HG02870 (cell line): ENCODE data around the gene COIL.

Experiments used
- ATAC-seq: cut with Tn5 transposase; IDR thresholded peaks from one replicate; pipeline ENCODE4 v1.9.1; 2021; ENCODE audit warnings: mild to moderate bottlenecking, moderate library complexity; ENCODE audit not compliant: unreplicated experiment

COIL gene

DNA sequence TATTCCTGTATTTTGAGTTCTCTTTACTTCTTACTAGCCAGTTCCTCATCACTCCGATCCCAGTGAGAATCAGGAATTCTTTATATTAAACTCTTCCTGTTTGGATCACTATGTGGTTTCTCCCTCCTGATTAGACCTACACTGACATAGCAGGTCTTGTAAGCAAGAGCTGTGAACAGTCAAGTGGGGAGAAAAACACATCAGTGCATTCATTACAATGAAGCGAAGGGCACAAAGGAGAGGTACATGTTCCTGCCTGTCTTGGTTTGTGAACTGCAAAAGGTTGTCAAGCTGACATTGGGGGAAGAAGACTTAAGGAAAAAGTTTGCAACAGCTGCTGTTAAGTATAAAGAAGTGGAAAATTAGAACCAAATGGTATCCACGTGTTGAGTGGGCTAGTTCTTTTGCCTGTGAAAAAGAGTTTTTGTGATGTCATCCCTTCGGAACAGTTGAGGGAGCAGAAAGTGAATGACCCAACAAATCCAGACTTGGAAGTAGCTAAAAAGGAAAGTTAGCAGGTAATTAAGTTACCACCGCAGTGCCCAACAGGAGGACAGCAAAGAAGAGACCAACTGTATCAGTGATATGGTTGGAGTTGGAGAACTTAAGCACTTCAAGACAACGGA lies 24.0 kb downstream of the COIL start:
- no peak for ATAC-seq

DNA sequence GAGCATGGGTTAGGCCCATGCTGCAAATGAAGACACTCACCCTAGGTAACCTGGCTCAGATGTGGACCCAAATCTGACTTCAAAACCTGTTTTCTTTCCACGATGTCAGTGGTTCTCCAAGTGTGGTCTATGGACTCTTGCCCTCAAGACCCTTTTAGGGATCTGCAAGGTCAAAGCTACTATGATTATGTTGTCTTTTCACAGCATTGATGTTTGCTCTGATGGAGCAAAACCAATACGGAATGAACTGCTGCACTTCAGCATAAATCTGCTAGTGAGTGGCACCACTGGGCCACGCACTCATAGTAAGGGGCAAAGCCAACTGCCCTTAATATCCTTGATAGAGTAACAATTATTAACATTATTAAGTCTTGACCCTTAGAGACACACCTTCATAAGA lies 25.4 kb downstream of the COIL start:
- no peak for ATAC-seq

DNA sequence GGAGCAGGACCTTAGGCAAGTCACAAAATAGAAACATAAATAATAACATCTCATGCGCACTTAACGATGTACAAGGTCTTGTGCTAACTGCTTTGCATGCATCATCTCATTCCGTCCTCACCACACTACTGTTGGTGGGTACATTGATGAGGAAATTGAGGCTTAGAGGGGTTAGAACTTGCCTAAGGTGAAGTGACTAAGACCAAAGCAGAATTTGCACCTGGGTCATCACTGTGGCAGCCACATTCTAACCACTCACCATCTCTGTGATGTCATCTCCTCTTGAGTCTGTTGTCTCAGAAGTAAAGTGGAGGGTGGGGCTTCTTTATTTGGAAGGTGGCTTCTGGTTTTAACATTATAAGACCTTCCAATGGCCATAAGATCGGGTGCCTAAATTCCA lies 26.6 kb downstream of the COIL start:
- no peak for ATAC-seq

DNA sequence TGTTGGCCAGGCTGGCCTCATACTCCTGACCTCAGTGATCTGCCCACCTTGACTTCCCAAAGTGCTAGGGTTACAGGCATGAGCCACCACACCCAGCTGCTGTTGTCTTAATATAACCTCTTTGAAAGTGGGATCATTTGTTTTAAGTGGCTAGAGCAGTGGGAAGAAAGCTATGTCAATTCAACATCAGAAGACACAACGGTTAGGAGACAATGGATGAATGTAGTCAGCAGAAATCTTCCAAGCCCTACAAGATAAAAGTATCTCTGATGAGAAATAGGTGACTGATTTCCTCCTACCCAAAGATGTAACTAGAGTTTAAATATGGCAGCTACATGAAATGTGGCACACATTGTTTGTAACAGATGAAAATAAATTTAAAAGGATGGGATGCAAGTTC lies 27.0 kb downstream of the COIL start:
- ATAC-seq, result no peak

DNA sequence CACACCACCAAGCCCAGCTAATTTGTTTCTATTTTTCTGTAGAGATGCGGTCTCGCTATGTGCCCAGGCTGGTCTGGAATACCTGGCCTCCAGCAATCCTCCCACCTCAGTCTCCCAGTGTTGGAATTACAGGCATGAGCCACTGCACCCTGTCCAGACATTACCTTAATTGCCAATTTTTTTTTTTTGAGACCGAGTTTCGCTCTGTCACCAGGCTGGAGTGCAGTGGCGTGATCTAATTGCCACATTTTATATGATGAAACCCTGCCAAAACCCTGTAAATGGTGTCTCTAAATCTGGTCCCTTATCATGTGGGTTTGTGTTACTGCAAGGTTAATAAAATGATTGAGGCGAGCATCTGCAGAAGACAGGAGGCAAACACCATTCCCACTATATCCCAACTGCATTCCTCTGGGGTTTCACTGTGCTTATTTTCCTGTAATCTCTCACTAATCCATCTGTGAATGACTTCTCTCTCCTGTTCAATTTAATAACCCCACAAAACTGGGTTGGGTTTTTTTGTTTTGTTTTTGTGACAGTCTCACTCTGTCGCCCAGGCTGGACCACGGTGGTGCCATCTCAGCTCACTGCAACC lies 27.6 kb downstream of the COIL start:
- no peak for ATAC-seq

DNA sequence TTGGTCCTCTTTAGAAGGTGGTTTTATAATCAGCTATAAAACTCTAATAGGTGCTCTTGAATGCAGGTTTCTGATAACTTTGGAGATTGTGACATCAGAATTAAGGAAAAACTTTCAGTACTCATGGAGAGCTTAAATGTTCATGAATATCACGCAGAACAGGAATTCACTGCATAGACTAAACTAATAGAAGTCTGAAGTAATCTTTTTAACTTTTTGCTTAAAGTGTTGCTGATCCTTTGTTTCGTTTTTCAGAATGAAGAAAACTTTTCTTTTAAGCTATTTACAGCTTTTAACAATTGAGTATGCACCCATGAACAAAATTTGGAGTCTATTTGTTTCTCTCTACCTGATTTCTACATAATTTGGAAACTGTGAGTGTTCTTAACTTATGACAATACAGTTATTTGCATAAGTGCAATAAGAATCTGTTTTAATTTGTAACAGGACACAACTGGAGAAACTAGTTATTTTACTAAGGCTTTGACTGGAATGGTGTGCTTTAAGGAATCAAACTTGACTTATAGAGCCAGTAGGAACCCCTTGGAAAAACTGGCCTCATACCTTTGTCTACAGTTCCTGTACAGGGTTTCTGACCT lies 30.0 kb downstream of the COIL start:
- no peak for ATAC-seq

DNA sequence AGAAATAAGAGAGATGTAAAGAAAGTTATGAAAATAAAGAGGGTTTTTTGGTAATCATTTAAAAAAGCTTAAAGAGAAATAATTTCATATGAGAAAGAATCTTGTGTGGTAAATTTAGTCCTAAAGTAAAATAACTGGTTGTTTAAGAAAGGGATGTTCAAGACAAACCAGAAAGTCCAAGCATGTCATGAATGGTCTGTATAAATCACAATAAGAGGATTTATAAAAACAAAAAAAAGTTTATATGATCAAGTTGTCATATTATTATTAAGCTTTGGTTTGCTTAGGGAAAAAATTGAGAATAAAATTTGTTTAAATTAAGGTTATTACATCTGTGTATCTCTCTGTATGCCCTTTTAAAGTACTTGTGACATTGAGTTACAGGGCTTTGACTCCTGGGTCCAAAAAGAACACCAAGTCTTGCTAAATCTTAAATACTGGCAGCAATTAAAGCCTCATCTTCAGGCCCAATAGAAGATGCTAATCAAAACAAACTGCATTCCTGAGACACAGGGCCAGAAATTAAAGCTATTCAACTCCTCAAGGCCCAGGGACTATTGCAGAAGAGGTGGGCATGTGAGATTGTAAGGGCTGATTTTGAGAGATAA lies 31.4 kb downstream of the COIL start:
- no peak for ATAC-seq

DNA sequence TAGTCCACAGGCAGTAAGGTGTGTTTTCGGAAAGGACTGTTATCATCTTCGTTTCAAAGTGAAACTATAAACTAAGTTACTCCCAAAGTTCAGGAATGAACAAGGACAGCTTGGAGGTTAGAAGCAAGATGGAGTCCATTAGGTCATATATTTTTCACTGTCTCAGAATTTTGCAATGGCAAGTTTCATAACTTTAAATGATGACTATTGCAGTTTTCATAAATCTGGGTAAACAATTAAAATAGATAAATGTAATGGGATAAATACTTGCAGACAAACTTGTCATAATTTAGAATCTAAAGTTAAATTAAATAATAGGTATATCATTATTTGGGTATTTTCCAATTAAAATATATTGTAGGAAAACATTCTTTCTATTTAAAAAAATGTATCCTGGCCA lies 32.3 kb downstream of the COIL start:
- no peak for ATAC-seq

DNA sequence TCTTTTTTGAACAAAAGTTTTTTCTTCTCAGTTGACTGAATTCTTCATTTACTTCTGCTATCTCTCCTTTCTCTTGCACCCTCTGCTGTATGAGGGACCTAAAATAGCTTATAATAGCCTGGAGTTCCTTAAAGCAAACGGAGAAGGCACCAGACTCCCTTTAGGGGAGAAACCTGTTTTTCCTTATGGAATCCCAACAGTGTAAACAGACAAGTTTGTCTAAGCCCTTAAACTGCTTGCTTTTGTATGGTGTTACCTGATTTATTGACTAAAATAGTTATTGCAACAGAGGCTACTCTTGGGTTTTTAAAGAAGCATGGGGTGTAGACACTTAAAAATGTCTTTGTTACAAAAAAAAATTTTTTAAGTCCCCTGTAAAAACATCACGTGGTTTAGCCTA lies 34.1 kb downstream of the COIL start:
- ATAC-seq, result no peak

DNA sequence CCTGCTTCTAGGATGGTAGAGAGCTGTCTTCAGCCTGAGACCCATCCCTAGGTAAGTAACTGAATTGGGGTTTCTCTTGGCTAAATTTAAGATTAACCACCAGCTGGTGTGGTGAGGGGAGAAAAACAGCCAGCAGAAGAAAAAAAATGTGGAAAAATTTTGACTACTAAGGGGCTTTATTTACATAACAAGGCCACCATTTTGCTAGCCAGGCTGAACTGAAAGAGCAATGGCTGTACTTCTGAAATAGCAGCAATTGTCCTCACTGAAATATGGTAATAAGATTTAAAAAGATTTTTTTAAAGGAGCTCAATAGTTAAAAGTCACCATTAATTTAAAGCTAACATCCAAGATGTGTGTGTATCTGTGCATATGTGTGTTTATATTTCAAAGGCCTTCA lies 34.6 kb downstream of the COIL start:
- ATAC-seq, result no peak

DNA sequence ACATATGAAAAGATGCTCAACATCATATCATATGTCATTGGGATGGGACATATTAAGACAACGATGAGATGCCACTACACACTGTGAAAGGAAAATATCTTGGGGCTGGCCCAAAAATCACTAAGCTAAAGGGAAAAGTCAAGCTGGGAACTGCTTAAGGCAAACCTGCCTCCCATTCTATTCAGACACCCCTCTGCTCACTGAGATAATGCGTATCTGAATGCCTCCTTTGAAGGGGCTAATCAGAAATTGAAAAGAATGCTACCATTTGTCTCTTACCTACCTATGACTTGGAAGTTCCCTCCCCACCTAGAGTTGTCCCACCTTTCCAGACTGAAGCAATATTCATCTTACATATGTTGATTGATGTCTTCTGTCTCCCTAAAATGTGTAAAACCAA lies 35.8 kb downstream of the COIL start:
- no peak for ATAC-seq

DNA sequence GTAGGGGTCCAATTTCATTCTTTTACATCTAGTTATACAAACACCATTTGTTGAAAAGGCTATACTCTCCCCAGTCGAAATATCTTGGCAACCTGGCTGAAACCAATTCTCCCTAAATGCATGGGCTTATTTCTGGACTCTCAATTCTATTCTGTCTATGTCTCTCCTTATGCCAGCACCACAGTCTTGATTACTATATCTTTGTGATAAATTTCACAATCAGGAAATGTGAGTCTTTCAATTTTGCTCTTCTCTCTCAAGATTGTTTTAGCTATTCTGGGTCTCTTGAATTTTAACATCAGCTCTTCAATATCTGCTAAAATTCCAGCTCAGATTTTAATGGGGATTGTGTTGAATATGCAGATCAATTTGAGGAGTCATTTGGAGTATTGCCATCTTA lies 41.1 kb downstream of the COIL start:
- ATAC-seq, result no peak

DNA sequence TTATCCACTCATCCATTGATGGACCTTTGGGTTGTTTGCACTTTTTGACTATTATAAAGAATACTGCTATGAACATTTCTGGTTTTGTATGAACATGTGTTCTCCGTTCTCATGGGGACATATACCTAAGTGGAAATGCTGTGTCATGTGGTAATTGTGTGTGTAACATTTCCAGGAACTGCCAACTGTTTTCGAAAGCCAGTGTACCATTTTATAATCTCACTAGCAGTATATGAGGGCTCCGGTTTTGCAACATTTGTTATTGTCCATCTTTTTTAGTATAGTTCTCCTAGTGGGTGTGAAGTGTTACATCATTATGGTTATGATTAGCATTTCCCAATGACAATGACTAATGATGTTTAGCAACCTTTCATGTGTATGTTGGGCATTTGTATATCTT lies 41.9 kb downstream of the COIL start:
- ATAC-seq, result no peak

DNA sequence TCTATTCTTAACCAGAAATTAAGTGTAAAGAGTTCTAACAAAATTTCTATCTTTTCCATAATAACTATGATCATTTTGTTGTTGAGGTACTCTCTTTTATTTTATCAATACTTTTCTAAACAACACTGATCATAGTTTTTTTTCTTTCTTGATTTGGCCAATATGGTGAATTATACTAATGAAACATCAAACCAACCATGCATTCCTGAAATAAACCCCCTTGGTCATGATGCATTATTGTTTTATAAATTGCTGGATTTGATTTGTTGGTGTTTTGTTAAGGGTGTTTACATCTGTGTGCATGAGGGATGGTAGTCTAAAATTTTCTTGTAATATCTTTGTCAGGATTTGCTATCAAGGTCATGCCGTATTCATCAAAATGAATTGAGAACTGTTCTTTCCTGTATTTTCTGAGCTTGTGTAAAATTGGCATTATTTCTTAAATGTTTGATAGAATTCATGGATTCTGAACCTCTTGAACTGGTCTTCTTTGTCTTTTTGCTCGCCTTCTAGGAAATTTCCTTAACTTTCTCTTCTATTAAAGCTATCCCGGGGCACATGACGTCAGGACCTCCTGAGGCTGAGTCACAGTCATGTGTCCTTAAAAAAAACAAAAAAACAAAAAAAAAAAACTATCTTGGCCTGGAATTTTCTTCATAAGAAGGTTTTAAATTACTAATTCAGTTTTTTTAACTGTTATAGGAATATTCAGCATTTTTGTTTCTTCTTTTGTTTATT lies 43.1 kb downstream of the COIL start:
- ATAC-seq, result no peak

DNA sequence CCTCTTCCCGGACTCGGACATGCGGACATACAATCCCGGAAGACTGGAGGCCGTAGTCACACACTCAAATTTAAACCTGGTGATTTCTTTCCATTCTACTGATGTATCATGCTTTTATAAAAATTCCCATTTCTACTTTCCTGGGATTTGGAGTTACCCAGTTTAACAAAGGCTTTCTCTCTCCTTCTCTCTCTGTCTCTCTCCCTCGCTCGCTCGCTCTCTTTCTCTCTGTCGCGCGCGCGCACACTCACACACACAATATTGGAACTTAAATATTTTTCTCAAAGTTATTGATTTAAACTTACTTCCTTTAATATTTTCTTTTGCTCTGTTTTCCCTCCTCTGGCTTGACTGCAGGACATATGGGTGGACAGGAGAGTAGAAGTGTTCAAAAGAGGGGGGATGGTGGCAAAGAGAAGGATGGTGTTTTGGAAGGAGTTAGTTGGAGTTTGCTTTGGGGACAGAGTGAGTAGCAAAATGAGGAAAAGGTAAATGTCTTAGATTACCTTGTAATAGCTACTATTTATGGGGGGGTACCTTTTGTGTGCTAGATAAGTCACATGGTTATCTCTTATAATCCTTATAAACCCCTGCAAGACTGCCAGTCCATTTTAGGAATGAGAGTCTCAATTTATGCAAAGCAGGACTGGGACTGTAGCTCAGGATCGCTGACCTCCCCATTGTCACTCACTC lies 46.1 kb downstream of the COIL start:
- ATAC-seq, result no peak

DNA sequence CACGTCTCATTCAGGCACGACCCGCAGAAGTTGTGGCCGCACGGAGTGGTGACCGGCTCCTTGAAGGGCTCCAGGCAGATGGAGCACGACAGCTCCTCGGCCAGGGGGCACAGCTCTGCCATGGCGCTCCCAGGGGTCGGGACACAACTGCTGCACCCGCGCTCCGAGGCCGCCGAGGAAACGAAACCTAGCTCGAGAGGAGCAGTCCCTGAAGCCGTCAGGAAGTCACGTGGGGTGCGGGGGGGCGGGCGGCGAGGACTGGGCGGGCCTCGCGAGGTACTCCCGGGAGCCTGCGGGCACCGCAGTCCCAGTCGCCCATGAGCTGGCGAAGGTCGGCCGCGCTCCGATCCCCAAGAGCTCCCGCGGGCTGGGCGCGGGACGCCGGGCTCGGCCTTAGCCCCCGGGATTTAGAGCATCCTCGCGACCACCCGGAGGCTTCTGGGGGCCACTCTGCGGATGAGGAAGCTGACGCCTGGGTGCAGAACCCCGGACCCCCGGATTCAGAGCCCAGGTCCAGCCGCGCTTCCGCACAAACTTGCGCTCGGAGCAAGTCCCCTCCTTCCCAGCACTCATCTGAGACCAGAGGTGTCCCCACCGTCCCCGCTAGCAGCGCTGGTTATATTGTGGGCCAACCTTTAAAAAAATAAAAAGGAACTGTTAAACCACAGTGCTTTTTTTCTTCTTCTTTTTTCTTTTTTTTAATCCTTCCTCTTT lies 46.8 kb downstream of the COIL start, which contains the start of gene TRIM25:
TSS of gene TRIM25 (minus strand) at position 183 of the 714 bp plus-strand sequence. CDS start at position 122, 61 bp downstream.
- peak; percentile 63 for ATAC-seq

DNA sequence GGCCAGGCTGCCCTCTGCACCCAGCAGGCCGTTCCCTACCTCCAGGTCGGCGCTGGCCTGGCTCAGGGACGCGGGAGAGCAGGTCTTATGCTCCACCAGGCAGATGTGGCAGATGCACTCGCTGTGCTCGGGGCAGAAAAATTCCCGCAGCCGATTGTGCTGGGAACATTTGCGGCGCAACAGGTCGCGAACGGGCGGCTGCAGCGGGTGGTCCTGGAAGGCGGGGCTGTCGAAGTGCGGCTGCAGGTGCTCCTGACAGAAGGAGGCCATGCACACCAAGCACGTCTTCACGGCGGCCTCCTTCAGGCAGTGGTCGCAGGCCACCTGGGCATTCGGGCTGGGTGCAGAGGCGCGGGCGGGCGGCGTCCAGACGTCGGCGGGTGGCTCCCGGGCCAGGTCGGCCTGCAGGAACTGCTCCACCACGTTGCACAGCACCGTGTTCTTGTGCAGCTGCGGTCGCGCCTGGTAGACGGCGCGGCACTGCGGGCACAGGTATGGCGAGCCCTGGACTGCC lies 47.4 kb downstream of the COIL start:
- peak; percentile 24 for ATAC-seq

DNA sequence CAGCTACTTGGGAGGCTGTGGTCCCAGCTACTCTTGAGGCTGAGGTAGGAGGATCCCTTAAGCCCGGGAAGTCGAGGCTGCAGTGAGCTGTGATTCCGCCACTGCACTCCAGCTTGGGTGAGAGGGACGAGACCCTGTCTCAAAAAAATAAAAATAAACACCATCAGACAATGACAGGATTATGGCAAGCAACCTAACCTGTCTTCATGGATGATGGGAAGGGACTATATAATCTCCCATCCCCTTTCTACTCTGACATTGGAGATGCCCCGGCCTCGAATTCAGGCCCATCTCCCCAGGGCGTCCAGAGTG lies 47.9 kb downstream of the COIL start:
- ATAC-seq, result no peak

DNA sequence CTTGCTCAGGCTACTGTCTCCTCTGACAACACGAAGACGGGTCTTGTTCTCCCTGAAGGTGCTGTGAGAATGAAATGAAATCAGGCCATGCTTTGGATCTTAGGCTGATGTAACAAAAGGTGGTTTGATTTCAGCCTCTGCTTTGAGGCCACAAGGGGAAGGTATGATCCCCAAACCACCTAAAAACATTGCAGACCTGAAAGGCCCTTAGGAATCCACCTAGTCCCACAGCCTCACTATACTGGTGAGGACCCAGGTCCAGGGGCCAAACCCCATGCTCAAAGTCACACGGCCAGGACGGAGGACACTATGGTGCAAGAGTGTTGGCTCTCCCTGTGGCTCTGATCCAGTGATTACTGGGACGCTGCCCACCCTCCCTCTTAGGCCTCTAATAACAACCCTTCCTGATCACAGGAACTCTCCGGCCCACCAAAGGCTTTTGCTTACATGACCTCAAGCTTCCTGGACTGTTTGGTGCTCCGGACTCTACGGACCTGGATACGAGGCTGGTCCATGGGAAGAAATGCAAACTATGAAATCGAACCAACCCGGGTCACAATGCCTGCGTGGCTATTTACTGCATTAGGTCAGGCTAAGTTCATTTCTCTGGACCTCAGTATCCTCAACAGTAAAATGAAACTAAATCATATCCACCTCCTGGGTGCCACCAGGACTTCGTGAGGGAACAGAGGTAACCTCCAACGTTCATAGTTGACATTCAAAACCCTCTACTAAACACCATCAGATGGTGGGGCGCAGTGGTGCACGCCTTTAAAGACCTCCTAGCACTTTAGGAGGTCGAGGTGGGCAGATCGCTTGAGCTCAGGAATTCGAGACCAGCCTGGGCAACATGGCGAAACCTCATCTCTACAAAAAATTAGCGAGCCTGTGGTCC lies 48.5 kb downstream of the COIL start:
- no peak for ATAC-seq
